VCaP (cell line): ENCODE results near the gene NEO1.

Source experiments
- H3K27ac ChIP-seq: fragments of 450-650 bp; 2 replicates; pipeline ENCODE4 v1.5.1; 2017
- TF ChIP-seq, protein P1 (sequence below): fragments of 450-650 bp; conservative IDR thresholded peaks from 2 replicates; pipeline ENCODE4 v1.5.1; 2017; ENCODE audit warnings: mild to moderate bottlenecking, moderate library complexity

NEO1 gene

DNA sequence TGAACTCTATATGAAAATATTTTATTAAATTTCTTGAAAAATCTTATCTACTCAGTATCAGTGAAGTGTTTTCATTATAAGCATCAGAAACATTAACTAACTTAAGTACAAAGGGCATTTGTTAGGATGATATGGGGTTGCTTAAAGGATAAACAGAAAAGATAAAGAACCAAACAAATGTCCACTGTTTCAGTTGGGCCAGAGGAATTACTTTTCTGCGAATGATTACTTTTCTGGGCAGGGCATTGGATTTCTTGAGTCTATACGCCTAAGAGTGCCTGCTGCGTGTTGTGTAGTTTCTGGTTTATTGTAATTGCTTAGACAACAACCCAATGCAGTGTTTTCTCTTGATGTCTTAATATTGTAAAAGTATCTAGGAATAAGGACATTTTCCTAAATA, 52.8 kb downstream of the NEO1 start:
- TF ChIP-seq, protein P1, sequence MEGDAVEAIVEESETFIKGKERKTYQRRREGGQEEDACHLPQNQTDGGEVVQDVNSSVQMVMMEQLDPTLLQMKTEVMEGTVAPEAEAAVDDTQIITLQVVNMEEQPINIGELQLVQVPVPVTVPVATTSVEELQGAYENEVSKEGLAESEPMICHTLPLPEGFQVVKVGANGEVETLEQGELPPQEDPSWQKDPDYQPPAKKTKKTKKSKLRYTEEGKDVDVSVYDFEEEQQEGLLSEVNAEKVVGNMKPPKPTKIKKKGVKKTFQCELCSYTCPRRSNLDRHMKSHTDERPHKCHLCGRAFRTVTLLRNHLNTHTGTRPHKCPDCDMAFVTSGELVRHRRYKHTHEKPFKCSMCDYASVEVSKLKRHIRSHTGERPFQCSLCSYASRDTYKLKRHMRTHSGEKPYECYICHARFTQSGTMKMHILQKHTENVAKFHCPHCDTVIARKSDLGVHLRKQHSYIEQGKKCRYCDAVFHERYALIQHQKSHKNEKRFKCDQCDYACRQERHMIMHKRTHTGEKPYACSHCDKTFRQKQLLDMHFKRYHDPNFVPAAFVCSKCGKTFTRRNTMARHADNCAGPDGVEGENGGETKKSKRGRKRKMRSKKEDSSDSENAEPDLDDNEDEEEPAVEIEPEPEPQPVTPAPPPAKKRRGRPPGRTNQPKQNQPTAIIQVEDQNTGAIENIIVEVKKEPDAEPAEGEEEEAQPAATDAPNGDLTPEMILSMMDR = no peak
- no peak overlapping the region for H3K27ac ChIP-seq

DNA sequence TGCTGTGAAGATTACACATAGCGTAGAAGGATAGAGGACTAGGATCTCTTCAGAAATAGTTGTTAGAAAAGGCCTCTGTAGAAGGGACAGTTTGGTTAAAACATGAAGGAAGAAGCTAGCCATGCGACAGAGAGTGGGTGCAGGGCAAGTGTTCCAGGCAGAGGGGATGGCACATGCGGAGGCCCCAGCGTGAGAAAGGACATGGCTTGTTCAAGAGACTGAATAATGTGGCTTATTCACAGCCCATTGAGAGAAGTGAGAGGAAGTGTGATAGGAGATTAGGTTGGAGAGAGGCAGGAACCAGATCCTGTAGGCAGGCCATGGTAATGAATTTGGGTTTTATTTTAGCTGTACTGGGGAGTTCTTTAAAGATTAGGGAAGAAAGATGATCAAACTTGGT, 56.4 kb downstream of the NEO1 start:
- TF ChIP-seq, protein P1 = no peak
- no peak overlapping the region for H3K27ac ChIP-seq

DNA sequence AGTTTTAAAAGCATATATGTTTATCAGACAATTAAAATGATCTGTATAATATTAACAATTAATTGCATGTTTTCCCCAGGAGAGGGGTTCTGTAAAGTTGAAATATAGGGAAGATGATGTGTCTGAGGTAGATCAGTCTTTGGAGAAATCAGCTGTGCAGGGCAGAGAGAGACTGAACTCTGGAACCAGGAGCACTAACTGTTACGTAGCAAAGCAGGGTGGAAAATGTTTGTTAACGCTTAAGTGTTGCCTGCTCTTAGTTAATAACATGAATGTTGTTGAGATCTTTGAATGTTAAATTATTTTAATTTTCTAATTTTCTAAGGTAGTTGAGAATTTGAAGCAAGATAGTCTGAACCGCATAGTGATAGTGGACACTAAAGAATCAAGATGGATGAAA, 57.5 kb downstream of the NEO1 start:
- TF ChIP-seq, protein P1 = no peak
- H3K27ac ChIP-seq = no peak overlapping the region

DNA sequence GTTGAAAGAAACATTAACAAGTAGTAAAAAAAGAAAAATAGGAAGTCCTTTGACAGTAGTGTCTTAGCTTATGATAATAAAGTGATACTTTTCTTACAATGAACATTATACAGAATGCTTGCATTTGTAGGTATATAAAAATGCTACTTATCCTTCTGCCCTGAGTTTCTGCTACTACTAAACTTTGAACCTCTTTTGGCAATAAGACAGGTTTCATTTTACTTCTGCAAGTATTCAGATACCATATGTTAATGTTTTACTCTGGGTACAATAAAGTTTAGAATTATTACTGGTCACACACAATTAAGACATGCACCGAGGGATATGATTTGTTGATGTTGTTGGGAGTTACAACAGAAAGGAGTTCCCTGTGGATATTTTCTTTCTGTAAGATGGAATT, 57.9 kb downstream of the NEO1 start:
- no peak overlapping the region for H3K27ac ChIP-seq
- TF ChIP-seq, protein P1 = no peak

DNA sequence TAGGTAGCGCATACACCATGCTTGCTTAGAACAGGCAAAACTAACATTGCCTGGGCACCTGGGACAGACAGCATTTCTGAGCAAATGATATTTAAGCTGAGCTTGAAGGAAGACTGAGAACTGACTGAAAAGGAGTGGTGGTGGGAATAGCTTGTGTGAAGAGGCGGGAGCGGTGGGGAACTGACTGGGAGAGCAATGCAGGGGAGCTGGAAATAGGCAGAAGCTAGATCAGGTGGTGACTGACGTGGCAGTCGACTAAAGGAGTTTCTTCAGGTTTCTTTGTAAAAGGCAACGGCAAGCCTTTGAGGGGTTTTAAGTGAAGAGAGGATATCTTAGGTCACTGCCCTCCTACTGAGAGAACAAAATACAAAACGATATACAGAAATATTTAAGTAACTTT, 61.8 kb downstream of the NEO1 start:
- no peak overlapping the region for H3K27ac ChIP-seq
- TF ChIP-seq, protein P1 = no peak

DNA sequence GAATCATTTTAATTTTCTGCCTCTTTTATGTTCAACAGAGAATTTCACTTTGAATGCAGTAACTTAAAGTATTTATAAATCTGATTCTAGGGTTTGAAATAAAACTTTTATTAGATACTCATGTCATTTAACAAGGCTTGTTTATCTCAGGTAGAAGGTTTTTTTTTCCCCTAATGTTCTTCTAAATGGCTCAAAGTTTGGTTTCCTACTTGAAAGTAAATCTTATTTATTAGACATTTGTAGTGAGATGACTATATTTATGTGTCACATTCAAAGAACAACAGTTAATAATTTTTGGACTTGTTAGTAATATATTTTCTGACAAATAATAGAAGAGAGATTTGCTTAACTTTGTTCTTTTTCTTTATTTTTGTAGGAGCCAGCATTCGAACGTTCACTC, 63.9 kb downstream of the NEO1 start:
- TF ChIP-seq, protein P1 = no peak
- H3K27ac ChIP-seq = no peak overlapping the region

DNA sequence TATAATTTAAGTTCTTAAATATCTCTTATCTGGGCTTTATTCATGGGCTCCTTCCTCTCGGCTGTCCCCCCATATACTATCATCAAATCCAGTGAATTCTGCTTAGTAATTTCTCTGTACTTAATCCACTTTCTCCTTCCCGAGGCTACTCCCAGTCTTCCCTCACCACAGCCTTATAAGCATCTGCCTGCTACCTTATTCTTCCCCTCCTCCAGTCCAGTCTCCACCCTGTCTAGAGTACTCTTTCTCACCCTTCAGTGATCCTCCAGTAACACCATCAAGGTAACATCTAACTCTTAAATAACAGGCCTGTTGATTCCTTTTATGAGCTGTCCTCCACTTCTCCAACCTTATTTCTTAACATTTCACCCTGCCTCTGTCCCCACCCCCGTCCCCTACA, 65.8 kb downstream of the NEO1 start:
- H3K27ac ChIP-seq = no peak overlapping the region
- TF ChIP-seq, protein P1 = no peak

DNA sequence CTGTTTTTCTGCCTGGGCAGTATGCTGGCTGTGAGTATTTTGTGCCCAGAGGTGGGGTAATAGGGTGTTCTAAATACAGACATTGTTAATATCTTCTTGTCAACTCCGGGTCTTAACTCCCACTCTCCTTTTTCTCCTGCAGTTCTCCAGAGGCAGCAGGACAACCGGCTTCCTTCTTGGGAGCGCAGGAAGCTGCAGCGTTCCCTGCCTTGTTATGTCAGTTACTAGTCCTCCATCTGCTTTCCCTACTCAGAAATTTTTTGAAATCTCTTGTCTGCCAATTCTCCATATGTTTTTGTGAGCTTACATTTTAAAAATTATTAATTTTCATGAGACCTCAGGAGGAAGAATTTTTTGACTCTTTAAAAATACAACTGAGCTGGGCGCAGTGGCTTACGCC, 67.2 kb downstream of the NEO1 start:
- TF ChIP-seq, protein P1 = no peak
- no peak overlapping the region for H3K27ac ChIP-seq
